NB4 (cell line): Measurements from ENCODE around the gene DYSF.

Source experiments
- CTCF ChIP-seq: IDR thresholded peaks from one replicate; pipeline ENCODE4 v1.5.1; 2012; ENCODE audit warnings: low read depth, low read length
- MAX ChIP-seq: IDR thresholded peaks from 2 replicates; pipeline ENCODE4 v1.6.1; 2011; ENCODE audit warnings: low read depth, low read length
- MYC ChIP-seq: IDR thresholded peaks from 2 replicates; pipeline ENCODE4 v1.6.1; 2011; ENCODE audit warnings: low read depth, low read length
- POLR2A ChIP-seq: IDR thresholded peaks from 2 replicates; pipeline ENCODE4 v1.6.1; 2011; ENCODE audit warnings: mild to moderate bottlenecking; ENCODE audit not compliant: insufficient read length; ENCODE audit errors: extremely low read depth

DNA sequence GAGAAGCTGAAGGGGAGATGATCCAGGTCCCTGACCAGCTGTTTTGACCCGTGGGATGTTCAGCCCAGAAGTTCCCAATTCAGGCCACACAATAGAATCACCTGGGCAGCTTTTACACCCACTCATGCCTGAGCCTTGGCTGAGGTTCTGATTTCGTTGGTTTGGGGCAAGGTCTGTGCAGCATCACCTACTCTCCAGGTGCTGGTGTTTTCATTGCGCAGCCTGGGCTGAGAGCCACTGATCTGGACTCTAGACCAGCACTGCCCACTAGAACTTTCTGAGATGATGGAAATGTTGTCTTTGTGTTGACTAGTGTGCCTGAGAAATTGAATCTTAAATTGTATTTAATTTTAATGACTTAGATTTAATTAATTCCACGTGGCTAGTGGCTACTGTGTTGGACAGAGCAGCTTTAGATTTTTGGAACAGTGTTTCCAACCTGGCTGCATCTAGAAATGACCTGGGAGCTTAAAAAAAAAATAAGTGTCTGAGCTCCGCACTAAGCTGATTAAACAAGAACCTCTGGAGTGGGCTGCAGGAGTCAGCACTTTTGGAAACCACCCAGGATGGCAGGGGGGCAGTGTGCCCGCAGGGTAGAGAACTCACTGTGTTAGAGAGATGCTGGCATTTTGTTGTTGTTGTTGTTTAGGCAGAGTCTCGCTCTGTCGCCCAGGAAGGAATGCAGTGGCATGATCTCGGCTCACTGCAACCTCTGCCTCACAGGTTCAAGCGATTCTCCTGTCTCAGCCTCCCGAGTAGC is 33.7 kb downstream of the DYSF start:
- TF ChIP-seq MAX (no peak), CTCF (no peak), POLR2A (no peak), MYC (no peak)
